ENCODE results near the gene CREB3L4.

CREB3L4 gene

GRCh38 chr1:154014154-154014907, 46.6 kb downstream of the CREB3L4 start:
- no peak for FAIRE-seq
- no peak for DNase-seq (ENCODE audit: insufficient read length, low spot score)
- no peak for TF ChIP-seq POLR2A (IDR thresholded peaks at IDR 0.05; ENCODE audit: low read depth, low read length)
- no peak for TF ChIP-seq SPI1 (IDR thresholded peaks at IDR 0.05; ENCODE audit: low read depth, low read length)
- no peak for TF ChIP-seq TAF1 (IDR thresholded peaks at IDR 0.05; ENCODE audit: low read depth, low read length)

- DNase-seq (ENCODE audit: insufficient read length, low spot score) (no peak), FAIRE-seq (no peak)
- no peak for TF ChIP-seq POLR2A (IDR thresholded peaks at IDR 0.05; ENCODE audit: low read depth, low read length)
- TF ChIP-seq TAF1 (IDR thresholded peaks at IDR 0.05; ENCODE audit: low read depth, low read length) = no peak
- TF ChIP-seq PAX5 (IDR thresholded peaks at IDR 0.05; ENCODE audit: insufficient read depth, low read length, severe bottlenecking) = no peak
- no peak for TF ChIP-seq POLR2AphosphoS5 (IDR thresholded peaks at IDR 0.05; ENCODE audit: low read depth, low read length)
- TF ChIP-seq POU2F2 (IDR thresholded peaks at IDR 0.05; ENCODE audit: low read depth, low read length) = no peak
Measured at GRCh38 chr1:154019269-154019668, 51.6 kb downstream of the CREB3L4 start.

GRCh38 chr1:154019940-154020339, 52.2 kb downstream of the CREB3L4 start:
- FAIRE-seq (no peak), DNase-seq (ENCODE audit: insufficient read length, low spot score) (no peak)
- TF ChIP-seq POLR2AphosphoS5 (IDR thresholded peaks at IDR 0.05; ENCODE audit: low read depth, low read length) (no peak), SPI1 (IDR thresholded peaks at IDR 0.05; ENCODE audit: low read depth, low read length) (no peak)

Measured in GM12891 (cell line).